Pancreas (tissue), 10 donors: ENCODE results near the gene MAG. TPM values are rescaled to one million over a fixed set of nuclear protein-coding genes. Genes with fewer than 3 reads are reported as not detected.

ENCODE experiments used
- ATAC-seq, 4 donors: fragments of 200-7000 bp; cut with Tn5 transposase; one replicate each; pipeline versions ENCODE4 v1.8.0 to v1.9.1; 2020; ENCODE audit warnings: mild to moderate bottlenecking in 4 of 4, moderate library complexity in 4 of 4
- DNase-seq, 6 donors: peaks; one replicate each; pipeline ENCODE4 v3.0.0-alpha.2; 2020
- FAIRE-seq: peaks from 2 replicates; lab custom pipeline; 2012; peaks lifted over from hg19 to GRCh38; lab: Jason Lieb, UNC
- H3K27ac ChIP-seq, 4 donors: fragments of 200-600 bp; sonication (generic); 1 replicate in 3 of 4; 2 replicates in 1 of 4; pipeline versions ENCODE4 v1.5.0 to v1.8.0; 2020
- H3K27me3 ChIP-seq, 4 donors: fragments of 200-600 bp; one replicate each; pipeline ENCODE4 v1.8.0; 2021
- H3K36me3 ChIP-seq, 3 donors: fragments of 200-600 bp; sonication (generic) in 1 of 3; one replicate each; pipeline versions ENCODE4 v1.5.0 to v1.8.0; 2020 to 2021
- H3K4me1 ChIP-seq, 3 donors: fragments of 200-600 bp; one replicate each; pipeline ENCODE4 v1.8.0; 2021
- H3K4me3 ChIP-seq, 4 donors: fragments of 200-600 bp; sonication (generic) in 2 of 4; one replicate each; pipeline versions ENCODE4 v1.5.0 to v1.8.0; 2020 to 2021
- H3K9me3 ChIP-seq, 4 donors: fragments of 200-600 bp; one replicate each; pipeline ENCODE4 v1.8.0; 2021
- WGBS, 2 donors: extraction: QIAGEN DNeasy Blood & Tissue Kit; methylation state at CpG; one replicate each; pipeline ENCODE4 v1.1.7; 2013; 5-methylcytosine and 5-hydroxymethylcytosine counted together
- intact Hi-C, 3 donors: fragments of 100-400 bp; cut with DNase I; formaldehyde crosslinking; loops; one replicate each; pipeline versions ENCODE4 v1.11.1 to v1.14.2; 2022
- polyA plus RNA-seq, 2 donors: library from polyadenylated mRNA; stranded (reverse); fragments of 200-250 nt; gene quantifications; one replicate each; pipeline ENCODE4 v1.2.3, GENCODE V29; 2013
- total RNA-seq, 6 donors: library from RNA; stranded (reverse); fragmentation: NEBNext Ultra II Directional in 4 of 6; extraction: Animal tissue kit (Norgen Biotek cat#: 25700) in 4 of 6; gene quantifications; one replicate each; pipeline versions ENCODE4 v1.2.1 to v1.2.4, GENCODE V29; 2021 to 2023
- TF ChIP-seq, protein P1 (sequence below), 4 donors: fragments of 200-600 bp; sonication (generic) in 3 of 4; IDR thresholded peaks; one replicate each; pipeline versions ENCODE4 v1.5.0 to v1.8.0; 2021; ENCODE audit warnings: antibody characterized with exemption in 4 of 4
- donor health status: healthy with polysubstance abuse.
- donor health status: DM: no; HTN: no; CAD: no; lungs with moderate emphysema.
- donor health status: DM: no; HTN: no; CAD: no.
- donor health status: control.
- donor health status: control.
- donor health status: Bipolar disorder and iron deficiency.
- donor health status: DM: yes; HTN: yes; CAD: no.
- donor health status: DM: no; HTN: no; CAD: no.
- donor health status: DM: no; HTN: no; CAD: no.
- donor health status: DM: yes; HTN: yes; CAD: no.

The MAG gene
- total and polyA plus RNA-seq, 8 donors: 0.17 to 0.47 TPM; not detected in 6

DNA sequence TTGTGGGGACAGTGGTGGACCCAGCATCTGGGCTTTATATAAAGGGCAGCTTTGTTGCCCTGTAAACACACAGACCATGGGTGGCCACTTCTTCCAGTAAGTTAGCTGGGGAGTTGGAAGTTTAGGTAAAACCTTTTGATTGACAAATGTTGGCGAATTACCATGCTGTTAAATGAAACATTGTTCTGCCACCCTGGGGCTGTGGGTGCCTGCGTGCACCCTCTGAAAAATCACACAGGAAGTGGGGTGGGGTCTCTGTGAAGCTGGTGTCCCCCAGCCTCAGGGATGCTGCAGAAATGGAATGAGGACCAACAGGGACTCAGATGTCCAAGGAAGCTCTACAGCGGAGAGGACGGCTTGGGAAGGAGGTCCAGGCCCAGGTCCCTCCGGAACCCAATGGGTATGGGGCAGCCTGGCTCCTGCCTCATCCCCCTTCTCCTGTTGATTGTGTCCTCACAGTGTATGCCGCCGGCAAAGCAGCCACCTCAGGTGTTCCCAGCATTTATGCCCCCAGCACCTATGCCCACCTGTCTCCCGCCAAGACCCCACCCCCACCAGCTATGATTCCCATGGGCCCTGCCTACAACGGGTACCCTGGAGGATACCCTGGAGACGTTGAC is 26.0 kb upstream of the MAG start:
- 80 to 87% methylated on average over 10 of the region's 10 CpGs for WGBS, 2 donors
- H3K27me3 ChIP-seq: no peaks in the 10 kb centered on the region
- no peaks in the 10 kb centered on the region for H3K9me3 ChIP-seq
- peaks cover 13 to 16% (median 15%) of the 10 kb centered on the region in 3 donors for H3K4me1 ChIP-seq
- H3K27ac ChIP-seq: peak overlapping the region in 2 of 4 donors; percentile 1 to 84
- intact Hi-C loops: loop anchor here in 1 of 3 donors (5.0 kb wide), 1 partner anchor 114 kb away; the partner anchor contains the start of gene FXYD5
- no peak overlapping the region for H3K4me3 ChIP-seq
- H3K36me3 ChIP-seq: peaks cover 0 to 14% (median under 1%) of the 10 kb centered on the region in 3 donors
- TF ChIP-seq, protein P1, sequence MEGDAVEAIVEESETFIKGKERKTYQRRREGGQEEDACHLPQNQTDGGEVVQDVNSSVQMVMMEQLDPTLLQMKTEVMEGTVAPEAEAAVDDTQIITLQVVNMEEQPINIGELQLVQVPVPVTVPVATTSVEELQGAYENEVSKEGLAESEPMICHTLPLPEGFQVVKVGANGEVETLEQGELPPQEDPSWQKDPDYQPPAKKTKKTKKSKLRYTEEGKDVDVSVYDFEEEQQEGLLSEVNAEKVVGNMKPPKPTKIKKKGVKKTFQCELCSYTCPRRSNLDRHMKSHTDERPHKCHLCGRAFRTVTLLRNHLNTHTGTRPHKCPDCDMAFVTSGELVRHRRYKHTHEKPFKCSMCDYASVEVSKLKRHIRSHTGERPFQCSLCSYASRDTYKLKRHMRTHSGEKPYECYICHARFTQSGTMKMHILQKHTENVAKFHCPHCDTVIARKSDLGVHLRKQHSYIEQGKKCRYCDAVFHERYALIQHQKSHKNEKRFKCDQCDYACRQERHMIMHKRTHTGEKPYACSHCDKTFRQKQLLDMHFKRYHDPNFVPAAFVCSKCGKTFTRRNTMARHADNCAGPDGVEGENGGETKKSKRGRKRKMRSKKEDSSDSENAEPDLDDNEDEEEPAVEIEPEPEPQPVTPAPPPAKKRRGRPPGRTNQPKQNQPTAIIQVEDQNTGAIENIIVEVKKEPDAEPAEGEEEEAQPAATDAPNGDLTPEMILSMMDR (IDR thresholded peaks at IDR 0.05): no peak
- peak; percentile 11 to 70 (median 42) for DNase-seq
- no peak for ATAC-seq
- FAIRE-seq: no peak

DNA sequence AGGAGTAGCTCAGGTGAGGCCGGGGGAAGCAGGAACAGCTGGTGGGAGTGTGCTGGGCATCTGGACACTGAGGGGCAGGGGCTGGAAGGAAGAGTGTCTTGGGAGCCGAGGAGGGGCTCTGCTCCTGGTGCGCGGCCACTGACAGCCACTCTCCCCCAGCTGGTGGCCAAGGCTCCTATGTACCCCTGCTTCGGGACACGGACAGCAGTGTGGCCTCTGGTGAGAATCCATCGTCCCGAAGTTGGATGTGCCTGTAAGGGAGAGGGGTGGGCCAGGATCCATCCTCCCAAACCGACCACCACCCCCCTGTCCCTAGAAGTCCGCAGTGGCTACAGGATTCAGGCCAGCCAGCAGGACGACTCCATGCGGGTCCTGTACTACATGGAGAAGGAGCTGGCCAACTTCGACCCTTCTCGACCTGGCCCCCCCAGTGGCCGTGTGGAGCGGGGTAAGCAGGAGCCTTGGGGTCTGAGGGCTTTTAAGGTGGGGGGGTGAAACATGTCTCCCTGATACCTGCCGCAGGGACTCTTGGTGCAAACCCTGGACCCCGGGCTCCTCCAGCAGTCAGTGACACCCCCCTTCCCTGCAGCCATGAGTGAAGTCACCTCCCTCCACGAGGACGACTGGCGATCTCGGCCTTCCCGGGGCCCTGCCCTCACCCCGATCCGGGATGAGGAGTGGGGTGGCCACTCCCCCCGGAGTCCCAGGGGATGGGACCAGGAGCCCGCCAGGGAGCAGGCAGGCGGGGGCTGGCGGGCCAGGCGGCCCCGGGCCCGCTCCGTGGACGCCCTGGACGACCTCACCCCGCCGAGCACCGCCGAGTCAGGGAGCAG is 25.2 kb upstream of the MAG start:
- peak in 2 of 4 donors; percentile 1 to 7 for ATAC-seq
- TF ChIP-seq, protein P1 (IDR thresholded peaks at IDR 0.05): no peak
- H3K27me3 ChIP-seq: no peaks in the 10 kb centered on the region
- peak in 5 of 6 donors; percentile 37 to 86 (median 68) for DNase-seq
- H3K4me1 ChIP-seq: peaks cover 13 to 16% (median 15%) of the 10 kb centered on the region in 3 donors
- intact Hi-C loops: loop anchor here in 1 of 3 donors (5.0 kb wide), 1 partner anchor 114 kb away; the partner anchor contains the start of gene FXYD5
- 39 to 46% methylated on average over 31 to 39 of the region's 39 CpGs for WGBS, 2 donors
- H3K27ac ChIP-seq: peak overlapping the region; percentile 64 to 95 (median 81)
- FAIRE-seq: no peak
- H3K4me3 ChIP-seq: peak overlapping the region; percentile 48 to 73 (median 63)
- H3K36me3 ChIP-seq: peaks cover 0 to 21% (median 7%) of the 10 kb centered on the region in 3 donors
- no peaks in the 10 kb centered on the region for H3K9me3 ChIP-seq

DNA sequence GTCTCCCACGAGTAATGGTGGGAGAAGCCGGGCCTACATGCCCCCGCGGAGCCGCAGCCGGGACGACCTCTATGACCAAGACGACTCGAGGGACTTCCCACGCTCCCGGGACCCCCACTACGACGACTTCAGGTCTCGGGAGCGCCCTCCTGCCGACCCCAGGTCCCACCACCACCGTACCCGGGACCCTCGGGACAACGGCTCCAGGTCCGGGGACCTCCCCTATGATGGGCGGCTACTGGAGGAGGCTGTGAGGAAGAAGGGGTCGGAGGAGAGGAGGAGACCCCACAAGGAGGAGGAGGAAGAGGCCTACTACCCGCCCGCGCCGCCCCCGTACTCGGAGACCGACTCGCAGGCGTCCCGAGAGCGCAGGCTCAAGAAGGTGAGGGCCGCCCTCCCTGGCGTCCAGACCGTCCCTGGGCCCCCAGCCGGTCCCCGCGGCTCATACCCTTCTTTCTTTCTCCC is 24.6 kb upstream of the MAG start:
- TF ChIP-seq, protein P1 (IDR thresholded peaks at IDR 0.05): no peak
- ATAC-seq: peak; percentile 17 to 40 (median 31)
- Histone ChIP-seq H3K27me3 (no peaks in the 10 kb centered on the region), H3K4me3 (peak overlapping the region; percentile 48 to 73 (median 63)), H3K36me3 (peaks cover 0 to 21% (median 9%) of the 10 kb centered on the region in 3 donors), H3K4me1 (peaks cover 13 to 16% (median 15%) of the 10 kb centered on the region in 3 donors), H3K9me3 (no peaks in the 10 kb centered on the region), H3K27ac (peak overlapping the region; percentile 64 to 95 (median 81))
- no peak for FAIRE-seq
- intact Hi-C loops: loop anchor here in 1 of 3 donors (5.0 kb wide), 1 partner anchor 115 kb away; the partner anchor contains the start of gene FXYD5
- peak; percentile 48 to 89 (median 65) for DNase-seq
- 0 to 1% methylated on average over 40 of the region's 40 CpGs for WGBS, 2 donors

DNA sequence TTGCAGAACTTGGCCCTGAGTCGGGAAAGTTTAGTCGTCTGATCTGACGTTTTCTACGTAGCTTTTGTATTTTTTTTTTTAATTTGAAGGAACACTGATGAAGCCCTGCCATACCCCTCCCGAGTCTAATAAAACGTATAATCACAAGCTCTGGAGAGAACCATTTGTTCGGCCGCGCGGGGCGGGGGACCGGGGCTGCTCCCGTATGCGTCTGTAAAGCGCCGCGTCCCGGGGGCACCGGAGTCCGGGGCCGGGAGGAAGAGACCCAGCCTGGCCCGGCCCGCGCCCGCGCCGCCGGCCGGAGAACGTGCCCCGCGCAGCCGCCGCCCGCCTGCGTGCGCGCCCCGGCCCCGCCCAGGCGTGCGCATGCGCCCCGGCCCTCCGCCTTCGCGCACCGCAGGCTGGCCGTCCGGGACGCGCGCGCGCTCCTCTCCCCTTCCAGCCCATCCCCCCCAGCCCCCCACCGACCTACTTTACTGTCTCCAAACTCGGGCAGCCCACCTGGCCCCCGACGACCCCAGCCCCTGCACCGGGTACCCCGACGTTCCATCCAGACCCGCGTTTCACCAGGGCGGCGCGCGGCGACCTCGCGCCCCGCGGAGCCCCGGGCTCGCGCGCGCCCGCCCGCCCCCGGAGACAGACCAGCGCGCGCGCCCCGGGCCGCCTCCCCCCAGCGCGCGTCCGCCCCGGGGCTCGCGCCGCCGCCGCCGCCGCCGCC is 24.0 kb upstream of the MAG start:
- H3K27ac ChIP-seq: peak overlapping the region; percentile 64 to 95 (median 82)
- TF ChIP-seq, protein P1 (IDR thresholded peaks at IDR 0.05): no peak
- FAIRE-seq (no peak), DNase-seq (peak; percentile 67 to 91 (median 82)), ATAC-seq (peak; percentile 60 to 77 (median 74))
- H3K36me3 ChIP-seq: peaks cover 0 to 21% (median 9%) of the 10 kb centered on the region in 3 donors
- peaks cover 13 to 16% (median 15%) of the 10 kb centered on the region in 3 donors for H3K4me1 ChIP-seq
- peak overlapping the region; percentile 48 to 73 (median 63) for H3K4me3 ChIP-seq
- intact Hi-C loops: loop anchor here in 1 of 3 donors (5.0 kb wide), 1 partner anchor 116 kb away; the partner anchor contains the start of gene FXYD5
- H3K27me3 ChIP-seq: no peaks in the 10 kb centered on the region
- 0 to 1% methylated on average over 53 to 100 of the region's 100 CpGs for WGBS, 2 donors
- no peaks in the 10 kb centered on the region for H3K9me3 ChIP-seq
